HG03025 (cell line): Measurements from ENCODE around the gene HBG1.

Experiments used
- ATAC-seq: cut with Tn5 transposase; IDR thresholded peaks from one replicate; pipeline ENCODE4 v1.9.1; 2021; ENCODE audit warnings: mild to moderate bottlenecking, moderate library complexity; ENCODE audit not compliant: unreplicated experiment, low FRiP score

The HBG1 gene

GRCh38 chr11:5229356-5229755 lies 20.3 kb downstream of the HBG1 start:
- no peak for ATAC-seq

GRCh38 chr11:5228124-5228523 lies 21.5 kb downstream of the HBG1 start:
- ATAC-seq = no peak

- ATAC-seq = no peak
These were observed 22.0 kb downstream of the HBG1 start for GRCh38 chr11:5227681-5228080.

- no peak for ATAC-seq
These were observed 22.8 kb downstream of the HBG1 start, which contains the start of gene HBB for GRCh38 chr11:5226732-5227310. Gene HBB, minus strand, starts transcription at chr11:5227071. Its CDS starts 50 bp downstream, at chr11:5227021.

GRCh38 chr11:5225480-5225871 lies 24.2 kb downstream of the HBG1 start:
- ATAC-seq = no peak

GRCh38 chr11:5224538-5225479 lies 24.8 kb downstream of the HBG1 start:
- no peak for ATAC-seq

- no peak for ATAC-seq
These were observed 26.0 kb downstream of the HBG1 start for GRCh38 chr11:5223686-5224085.

GRCh38 chr11:5223146-5223545 lies 26.5 kb downstream of the HBG1 start:
- no peak for ATAC-seq

GRCh38 chr11:5210376-5210885 lies 39.2 kb downstream of the HBG1 start:
- ATAC-seq = no peak

- peak; percentile 69 for ATAC-seq
These were observed 44.9 kb downstream of the HBG1 start for GRCh38 chr11:5204787-5205186.

GRCh38 chr11:5203366-5203765 lies 46.3 kb downstream of the HBG1 start:
- no peak for ATAC-seq

GRCh38 chr11:5200582-5200981 lies 49.1 kb downstream of the HBG1 start, which contains the start of gene OR51V1:
Gene OR51V1, minus strand, starts transcription at chr11:5200682. Its CDS starts 0 bp downstream, at chr11:5200682.
- no peak for ATAC-seq

DNA sequence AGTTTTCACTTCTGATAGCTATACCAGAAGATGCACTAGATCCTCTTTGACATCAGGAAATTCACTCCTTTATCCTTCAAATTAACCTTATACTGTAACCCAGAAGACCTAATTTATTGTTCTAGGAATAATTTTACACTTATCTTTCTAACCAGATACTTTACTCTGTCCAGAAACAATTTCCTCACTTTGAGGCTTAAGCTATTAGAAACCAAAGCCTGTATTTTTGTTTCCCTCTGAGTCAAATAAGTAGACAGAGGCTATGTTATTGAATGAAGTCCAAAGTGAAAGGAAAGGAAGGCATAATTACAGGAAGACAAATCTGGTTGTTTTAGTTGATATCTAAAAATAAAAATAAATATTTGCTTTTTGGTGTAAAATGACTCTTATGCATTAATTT lies 51.4 kb downstream of the HBG1 start:
- no peak for ATAC-seq
